Activated CD4-positive, alpha-beta T cell treated with anti-CD3 and anti-CD28 coated beads for 36 hours (primary cell): Measurements from ENCODE around the gene CORO1A. TPM values are rescaled to one million over a fixed set of nuclear protein-coding genes. Genes with fewer than 3 reads are reported as not detected.
"Not testable (repeated sequence)": the region's sequence is repeated elsewhere in the genome, so short reads cannot be mapped to it uniquely, and the experiment has no call there.

ENCODE experiments used
- ATAC-seq: fragments of 200-7000 bp; cut with Tn5 transposase; one replicate; pipeline ENCODE4 v1.10.0; 2021; ENCODE audit warnings: mild to moderate bottlenecking, moderate library complexity
- CTCF ChIA-PET: fragments of 350-600 bp; sonication (Branson Sonifier 250); formaldehyde crosslinking; loops from one replicate; lab custom pipeline; 2021; ENCODE audit warnings: antibody characterized with exemption; lab: Charles Lee
- POLR2A ChIA-PET: fragments of 350-600 bp; sonication (Branson Sonifier 250); formaldehyde crosslinking; loops from one replicate; lab custom pipeline; 2021; ENCODE audit warnings: antibody characterized with exemption, inconsistent platforms; lab: Charles Lee
- DNase-seq: peaks from one replicate; pipeline ENCODE4 v3.0.0-alpha.2; 2020
- H3K27ac Mint-ChIP-seq: one replicate; pipeline ENCODE4 v1.8.0; 2021; ENCODE audit warnings: mixed read lengths
- H3K27me3 Mint-ChIP-seq: one replicate; pipeline ENCODE4 v1.8.0; 2021; ENCODE audit warnings: mixed read lengths
- H3K36me3 Mint-ChIP-seq: one replicate; pipeline ENCODE4 v1.8.0; 2021; ENCODE audit warnings: low read depth, mixed read lengths
- H3K4me1 Mint-ChIP-seq: one replicate; pipeline ENCODE4 v1.8.0; 2021; ENCODE audit warnings: mixed read lengths
- H3K4me3 Mint-ChIP-seq: one replicate; pipeline ENCODE4 v1.8.0; 2021; ENCODE audit warnings: mild to moderate bottlenecking, moderate library complexity, mixed read lengths
- H3K9me3 Mint-ChIP-seq: one replicate; pipeline ENCODE4 v1.8.0; 2021; ENCODE audit warnings: low read depth, mixed read lengths
- intact Hi-C, 2 experiments: fragments of 100-400 bp; cut with DNase I in 1 of 2; cut with micrococcal nuclease in 1 of 2; formaldehyde crosslinking; loops; one replicate each; pipeline versions ENCODE4 v1.14.2 to v1.15.1; 2022 to 2024; cut with DNase I, micrococcal nuclease
- total RNA-seq, 2 experiments: library from RNA; stranded (reverse); gene quantifications; one replicate each; pipeline ENCODE4 v1.2.3, GENCODE V29; 2021

CORO1A gene
- total RNA-seq, 2 experiments from 2014 or later, result 997 to 1,175 TPM

- no peak for DNase-seq
- no peaks in the 10 kb centered on the region for H3K27me3 Mint-ChIP-seq
- H3K36me3 Mint-ChIP-seq, result peaks cover 43% of the 10 kb centered on the region
- ChIA-PET CTCF (interaction anchor here (1.5 kb wide), 1 partner anchor 94 kb away, joined by 7 read pairs; no protein-coding TSS in a partner anchor), POLR2A (interaction anchor here (0.7 kb wide), 1 partner anchor 606 kb away, joined by 3 read pairs; no protein-coding TSS in a partner anchor)
- peak overlapping the region; percentile 99 for H3K27ac Mint-ChIP-seq
- no peaks in the 10 kb centered on the region for H3K9me3 Mint-ChIP-seq
- intact Hi-C loops, result no loop called here
- no peak for ATAC-seq
- peak overlapping the region; percentile 91 for H3K4me3 Mint-ChIP-seq
- peaks cover 17% of the 10 kb centered on the region for H3K4me1 Mint-ChIP-seq
These were observed 4.1 kb downstream of the CORO1A start for GRCh38 chr16:30187556-30187865.

GRCh38 chr16:30187971-30188561, 4.7 kb downstream of the CORO1A start:
- peaks cover 15% of the 10 kb centered on the region for H3K4me1 Mint-ChIP-seq
- ChIA-PET CTCF (no interaction called here), POLR2A (no interaction called here)
- ATAC-seq, result no peak
- intact Hi-C loops, result no loop called here
- no peaks in the 10 kb centered on the region for H3K27me3 Mint-ChIP-seq
- H3K9me3 Mint-ChIP-seq, result no peaks in the 10 kb centered on the region
- peak; percentile 16 for DNase-seq
- peak overlapping the region; percentile 40 for H3K4me3 Mint-ChIP-seq
- H3K27ac Mint-ChIP-seq, result peak overlapping the region; percentile 55
- H3K36me3 Mint-ChIP-seq, result peaks cover 43% of the 10 kb centered on the region

- Mint-ChIP-seq H3K4me1 (peaks cover 15% of the 10 kb centered on the region), H3K36me3 (peaks cover 20% of the 10 kb centered on the region)
- H3K9me3 Mint-ChIP-seq, intact Hi-C loops, CTCF ChIA-PET, H3K27ac Mint-ChIP-seq, ATAC-seq, H3K4me3 Mint-ChIP-seq, DNase-seq, POLR2A ChIA-PET, H3K27me3 Mint-ChIP-seq: not testable (repeated sequence)
These were observed 7.8 kb downstream of the CORO1A start for GRCh38 chr16:30191158-30191557.

GRCh38 chr16:30193098-30193497, 9.7 kb downstream of the CORO1A start:
- H3K27me3 Mint-ChIP-seq, H3K4me1 Mint-ChIP-seq, H3K4me3 Mint-ChIP-seq, H3K27ac Mint-ChIP-seq, H3K9me3 Mint-ChIP-seq, DNase-seq, H3K36me3 Mint-ChIP-seq, intact Hi-C loops, CTCF ChIA-PET, POLR2A ChIA-PET: not testable (repeated sequence)
- peak; percentile 10 for ATAC-seq

GRCh38 chr16:30193615-30194014, 10.2 kb downstream of the CORO1A start, which contains the start of the genes BOLA2B and SLX1A:
TSS of gene BOLA2B (minus strand) at chr16:30193666. CDS start at chr16:30193595, 71 bp downstream.
TSS of gene SLX1A (plus strand) at chr16:30193875. CDS start at chr16:30194085, 210 bp downstream.
- H3K27ac Mint-ChIP-seq, DNase-seq, intact Hi-C loops, H3K4me1 Mint-ChIP-seq, H3K36me3 Mint-ChIP-seq, CTCF ChIA-PET, H3K9me3 Mint-ChIP-seq, H3K4me3 Mint-ChIP-seq, H3K27me3 Mint-ChIP-seq, POLR2A ChIA-PET: not testable (repeated sequence)
- peak; percentile 88 for ATAC-seq

GRCh38 chr16:30194172-30194925, 10.9 kb downstream of the CORO1A start:
- H3K27ac Mint-ChIP-seq, intact Hi-C loops, POLR2A ChIA-PET, H3K36me3 Mint-ChIP-seq, H3K9me3 Mint-ChIP-seq, H3K4me1 Mint-ChIP-seq, CTCF ChIA-PET, H3K27me3 Mint-ChIP-seq, DNase-seq, H3K4me3 Mint-ChIP-seq: not testable (repeated sequence)
- ATAC-seq, result peak; percentile 76

- H3K27me3 Mint-ChIP-seq, DNase-seq, H3K9me3 Mint-ChIP-seq, POLR2A ChIA-PET, H3K4me1 Mint-ChIP-seq, intact Hi-C loops, H3K36me3 Mint-ChIP-seq, H3K4me3 Mint-ChIP-seq, H3K27ac Mint-ChIP-seq, ATAC-seq, CTCF ChIA-PET: not testable (repeated sequence)
These were observed 13.6 kb downstream of the CORO1A start for GRCh38 chr16:30197001-30197400.

GRCh38 chr16:30199049-30199448, 15.6 kb downstream of the CORO1A start, which contains the start of gene SULT1A3:
TSS of gene SULT1A3 (plus strand) at chr16:30199255. CDS start at chr16:30200729, 1,474 bp downstream.
- H3K27me3 Mint-ChIP-seq, H3K36me3 Mint-ChIP-seq, H3K27ac Mint-ChIP-seq, intact Hi-C loops, DNase-seq, H3K9me3 Mint-ChIP-seq, CTCF ChIA-PET, ATAC-seq, H3K4me1 Mint-ChIP-seq, H3K4me3 Mint-ChIP-seq, POLR2A ChIA-PET: not testable (repeated sequence)

- H3K4me1 Mint-ChIP-seq, H3K27ac Mint-ChIP-seq, CTCF ChIA-PET, H3K36me3 Mint-ChIP-seq, DNase-seq, intact Hi-C loops, ATAC-seq, H3K4me3 Mint-ChIP-seq, H3K27me3 Mint-ChIP-seq, POLR2A ChIA-PET, H3K9me3 Mint-ChIP-seq: not testable (repeated sequence)
These were observed 16.4 kb downstream of the CORO1A start for GRCh38 chr16:30199608-30200343.

GRCh38 chr16:30205541-30206236, 22.3 kb downstream of the CORO1A start:
- H3K4me3 Mint-ChIP-seq, POLR2A ChIA-PET, H3K36me3 Mint-ChIP-seq, H3K4me1 Mint-ChIP-seq, intact Hi-C loops, H3K27me3 Mint-ChIP-seq, H3K27ac Mint-ChIP-seq, H3K9me3 Mint-ChIP-seq, CTCF ChIA-PET: not testable (repeated sequence)
- DNase-seq (peak; percentile 10), ATAC-seq (peak; percentile 60)

- intact Hi-C loops, H3K4me3 Mint-ChIP-seq, H3K27ac Mint-ChIP-seq, H3K4me1 Mint-ChIP-seq, H3K27me3 Mint-ChIP-seq, DNase-seq, CTCF ChIA-PET, H3K36me3 Mint-ChIP-seq, POLR2A ChIA-PET, H3K9me3 Mint-ChIP-seq: not testable (repeated sequence)
- peak; percentile 64 for ATAC-seq
These were observed 22.9 kb downstream of the CORO1A start for GRCh38 chr16:30206252-30206651.
